Measurements from ENCODE around the gene SACS. TPM values are rescaled to one million over a fixed set of nuclear protein-coding genes. Genes with fewer than 3 reads are reported as not detected.

Gene SACS
- total and polyA plus RNA-seq, 9 donors, result 3.2 to 16.9 (median 13.0) TPM

DNA sequence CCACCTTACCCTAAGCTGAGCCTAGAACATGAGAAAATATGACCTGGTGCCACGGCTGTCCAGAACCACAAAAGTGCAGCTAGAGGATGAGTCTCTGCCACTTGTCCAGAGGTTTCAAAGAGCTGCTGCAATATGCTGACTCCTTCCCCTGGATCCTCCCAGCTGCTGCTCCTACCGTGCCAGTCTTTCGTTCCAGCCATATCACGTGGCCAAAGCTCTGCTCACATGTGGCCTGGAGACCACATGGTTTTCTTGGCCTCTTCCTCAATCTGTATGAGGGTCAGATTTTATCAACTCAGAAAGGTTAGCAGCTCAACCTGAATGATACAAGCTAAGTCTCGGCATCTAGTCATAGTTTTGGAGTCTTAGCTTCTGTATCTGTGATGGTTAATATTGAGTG lies 3.2 kb upstream of the SACS start:
- WGBS, 3 donors, result 91 to 95% (median 93%) methylated on average over 5 of the region's 5 CpGs

DNA sequence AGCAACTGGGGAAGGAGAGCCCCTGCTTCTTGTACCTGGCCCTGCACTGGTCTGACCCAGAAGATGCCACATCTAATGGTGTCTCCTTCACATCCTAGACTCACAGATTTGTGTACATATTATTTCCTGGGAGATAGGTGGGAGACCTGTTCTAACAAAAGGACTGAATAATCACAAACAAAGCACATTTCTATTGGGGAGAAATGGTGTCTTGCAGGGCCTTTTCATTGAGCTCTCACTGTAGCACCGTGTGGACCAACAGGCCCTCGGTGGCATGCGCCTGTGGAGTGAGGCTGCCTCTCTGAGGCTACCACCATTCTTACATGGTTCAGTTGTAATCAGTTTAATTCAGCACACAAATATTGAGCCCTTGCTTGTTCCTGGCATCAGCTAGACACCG lies 989 bp upstream of the SACS start:
- no peak for DNase-seq
- no peak overlapping the region for H3K27ac ChIP-seq
- WGBS, 3 donors, result 80 to 89% (median 84%) methylated on average over 4 of the region's 4 CpGs
- TF ChIP-seq POLR2A (IDR thresholded peaks at IDR 0.05) (no peak), EP300 (IDR thresholded peaks at IDR 0.05) (no peak)
- TF ChIP-seq, protein P1, sequence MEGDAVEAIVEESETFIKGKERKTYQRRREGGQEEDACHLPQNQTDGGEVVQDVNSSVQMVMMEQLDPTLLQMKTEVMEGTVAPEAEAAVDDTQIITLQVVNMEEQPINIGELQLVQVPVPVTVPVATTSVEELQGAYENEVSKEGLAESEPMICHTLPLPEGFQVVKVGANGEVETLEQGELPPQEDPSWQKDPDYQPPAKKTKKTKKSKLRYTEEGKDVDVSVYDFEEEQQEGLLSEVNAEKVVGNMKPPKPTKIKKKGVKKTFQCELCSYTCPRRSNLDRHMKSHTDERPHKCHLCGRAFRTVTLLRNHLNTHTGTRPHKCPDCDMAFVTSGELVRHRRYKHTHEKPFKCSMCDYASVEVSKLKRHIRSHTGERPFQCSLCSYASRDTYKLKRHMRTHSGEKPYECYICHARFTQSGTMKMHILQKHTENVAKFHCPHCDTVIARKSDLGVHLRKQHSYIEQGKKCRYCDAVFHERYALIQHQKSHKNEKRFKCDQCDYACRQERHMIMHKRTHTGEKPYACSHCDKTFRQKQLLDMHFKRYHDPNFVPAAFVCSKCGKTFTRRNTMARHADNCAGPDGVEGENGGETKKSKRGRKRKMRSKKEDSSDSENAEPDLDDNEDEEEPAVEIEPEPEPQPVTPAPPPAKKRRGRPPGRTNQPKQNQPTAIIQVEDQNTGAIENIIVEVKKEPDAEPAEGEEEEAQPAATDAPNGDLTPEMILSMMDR (IDR thresholded peaks at IDR 0.05), result no peak
- no peaks in the 10 kb centered on the region for H3K36me3 ChIP-seq
- no peak overlapping the region for H3K4me3 ChIP-seq
- H3K4me1 ChIP-seq (ENCODE audit: insufficient read depth), result no peaks in the 10 kb centered on the region
- no peaks in the 10 kb centered on the region for H3K9me3 ChIP-seq
- H3K27me3 ChIP-seq, result no peaks in the 10 kb centered on the region
- intact Hi-C loops (cut with DNase I), result no loop called here

More for the DNA sequence above, 3.2 kb upstream of the SACS start:
- no peaks in the 10 kb centered on the region for H3K9me3 ChIP-seq
- intact Hi-C loops (cut with DNase I), result no loop called here
- no peak overlapping the region for H3K4me3 ChIP-seq
- H3K4me1 ChIP-seq (ENCODE audit: insufficient read depth), result no peaks in the 10 kb centered on the region
- no peaks in the 10 kb centered on the region for H3K27me3 ChIP-seq
- no peaks in the 10 kb centered on the region for H3K36me3 ChIP-seq
- no peak for DNase-seq
- no peak for TF ChIP-seq POLR2A (IDR thresholded peaks at IDR 0.05)
- TF ChIP-seq, protein P1 (IDR thresholded peaks at IDR 0.05), result no peak
- no peak overlapping the region for H3K27ac ChIP-seq

DNA sequence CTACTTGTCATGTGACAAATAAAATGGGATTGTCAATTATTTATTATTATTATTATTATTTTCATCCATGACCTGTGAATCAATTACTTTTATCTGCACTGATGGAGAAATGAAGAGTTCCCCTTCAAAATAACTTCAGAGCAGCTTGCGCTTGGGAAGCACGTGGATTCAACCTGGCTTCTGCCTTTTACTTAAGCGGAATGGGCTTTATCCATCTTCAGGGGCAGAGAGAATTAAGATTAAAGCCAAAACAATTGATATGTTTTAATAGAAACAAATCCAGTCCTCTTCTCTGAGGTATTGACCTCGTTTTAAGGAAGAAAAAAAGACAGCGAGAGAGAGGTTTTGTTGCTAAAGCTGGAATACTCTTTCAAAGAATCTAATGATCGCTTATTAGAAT lies 876 bp downstream of the SACS start:
- intact Hi-C loops (cut with DNase I), result no loop called here
- no peak for DNase-seq
- peak overlapping the region; percentile 31 for H3K4me3 ChIP-seq
- 73 to 81% (median 74%) methylated on average over 6 of the region's 6 CpGs for WGBS, 3 donors
- no peak overlapping the region for H3K27ac ChIP-seq
- no peaks in the 10 kb centered on the region for H3K9me3 ChIP-seq
- H3K27me3 ChIP-seq, result no peaks in the 10 kb centered on the region
- no peaks in the 10 kb centered on the region for H3K36me3 ChIP-seq
- no peaks in the 10 kb centered on the region for H3K4me1 ChIP-seq (ENCODE audit: insufficient read depth)
- no peak for TF ChIP-seq POLR2A (IDR thresholded peaks at IDR 0.05)
- TF ChIP-seq, protein P1 (IDR thresholded peaks at IDR 0.05), result no peak

DNA sequence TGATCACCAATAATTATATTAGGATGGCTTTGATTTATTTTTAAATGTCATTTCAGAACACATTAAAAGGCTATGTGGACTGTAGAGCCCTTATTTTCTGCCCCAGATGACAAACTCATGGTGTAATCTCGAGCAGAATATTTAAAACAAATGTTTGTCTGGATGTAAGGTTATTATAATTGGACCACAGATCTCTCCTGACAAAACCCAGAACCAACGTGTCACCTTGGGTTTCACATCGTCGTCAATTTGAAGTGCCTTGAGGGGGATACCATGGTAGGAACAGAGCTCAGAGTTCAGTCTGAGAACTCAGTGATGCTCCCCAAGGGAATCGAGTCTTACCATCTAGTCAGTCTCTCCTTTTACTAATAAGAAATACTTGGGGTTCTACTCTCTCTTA lies 2.8 kb downstream of the SACS start:
- no peaks in the 10 kb centered on the region for H3K36me3 ChIP-seq
- H3K4me3 ChIP-seq, result no peak overlapping the region
- no peaks in the 10 kb centered on the region for H3K9me3 ChIP-seq
- WGBS, 3 donors, result 83 to 86% (median 85%) methylated on average over 5 of the region's 5 CpGs
- intact Hi-C loops (cut with DNase I), result no loop called here
- H3K4me1 ChIP-seq (ENCODE audit: insufficient read depth), result peaks cover 3% of the 10 kb centered on the region
- no peaks in the 10 kb centered on the region for H3K27me3 ChIP-seq
- no peak for DNase-seq
- H3K27ac ChIP-seq, result no peak overlapping the region
- TF ChIP-seq, protein P1 (IDR thresholded peaks at IDR 0.05), result no peak
